Esophagus muscularis mucosa (tissue), 3 donors: ENCODE data around the gene LBHD2.

ENCODE experiments used
- EP300 ChIP-seq: sonication (generic); formaldehyde crosslinking; IDR thresholded peaks from one replicate; pipeline ENCODE4 v1.6.1; 2017; ENCODE audit warnings: antibody characterized with exemption
- TF ChIP-seq, protein P1 (sequence below), 3 experiments: fragments of 200-600 bp in 2 of 3; fragments of 450-650 bp in 1 of 3; sonication (generic) in 2 of 3; IDR thresholded peaks; one replicate each; pipeline ENCODE4 v1.5.1; 2017 to 2019; ENCODE audit warnings: antibody characterized with exemption in 3 of 3, mild to moderate bottlenecking in 2 of 3, moderate library complexity in 1 of 3

DNA sequence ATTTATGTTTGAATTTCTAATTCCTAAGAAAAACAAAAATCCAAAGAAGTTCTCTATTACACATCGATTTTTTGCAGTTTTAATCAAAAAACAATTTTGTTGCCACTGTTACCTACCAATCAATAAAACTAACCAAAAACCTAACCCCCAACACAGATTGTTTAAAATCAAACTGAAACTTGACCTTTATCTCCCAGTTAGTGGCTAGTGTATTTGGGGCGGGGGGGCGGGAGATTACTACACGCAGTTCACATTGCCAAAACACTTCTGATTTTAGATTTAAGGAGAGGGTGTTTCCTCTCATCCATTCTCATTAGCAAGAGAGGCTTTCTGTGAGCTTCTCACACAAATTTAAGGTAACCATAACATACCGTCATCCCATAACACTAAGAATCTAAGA is 33.1 kb upstream of the LBHD2 start:
- TF ChIP-seq EP300, result no peak
- TF ChIP-seq, protein P1, sequence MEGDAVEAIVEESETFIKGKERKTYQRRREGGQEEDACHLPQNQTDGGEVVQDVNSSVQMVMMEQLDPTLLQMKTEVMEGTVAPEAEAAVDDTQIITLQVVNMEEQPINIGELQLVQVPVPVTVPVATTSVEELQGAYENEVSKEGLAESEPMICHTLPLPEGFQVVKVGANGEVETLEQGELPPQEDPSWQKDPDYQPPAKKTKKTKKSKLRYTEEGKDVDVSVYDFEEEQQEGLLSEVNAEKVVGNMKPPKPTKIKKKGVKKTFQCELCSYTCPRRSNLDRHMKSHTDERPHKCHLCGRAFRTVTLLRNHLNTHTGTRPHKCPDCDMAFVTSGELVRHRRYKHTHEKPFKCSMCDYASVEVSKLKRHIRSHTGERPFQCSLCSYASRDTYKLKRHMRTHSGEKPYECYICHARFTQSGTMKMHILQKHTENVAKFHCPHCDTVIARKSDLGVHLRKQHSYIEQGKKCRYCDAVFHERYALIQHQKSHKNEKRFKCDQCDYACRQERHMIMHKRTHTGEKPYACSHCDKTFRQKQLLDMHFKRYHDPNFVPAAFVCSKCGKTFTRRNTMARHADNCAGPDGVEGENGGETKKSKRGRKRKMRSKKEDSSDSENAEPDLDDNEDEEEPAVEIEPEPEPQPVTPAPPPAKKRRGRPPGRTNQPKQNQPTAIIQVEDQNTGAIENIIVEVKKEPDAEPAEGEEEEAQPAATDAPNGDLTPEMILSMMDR (IDR thresholded peaks at IDR 0.05), result no peak
